GM10248 (cell line): Measurements from ENCODE around the gene CAMTA1.
"Not testable (repeated sequence)": the region's sequence is repeated elsewhere in the genome, so short reads cannot be mapped to it uniquely, and the experiment has no call there.

Experiments used
- CTCF ChIA-PET: fragments of 300-600 bp; sonication (Branson Sonifier 250); formaldehyde crosslinking; extraction: SDS; loops from one replicate; lab custom pipeline; 2021; ENCODE audit warnings: antibody characterized with exemption; lab: Yijun Ruan, JAX
- POLR2A ChIA-PET: fragments of 350-650 bp; sonication (Branson Sonifier 250); formaldehyde crosslinking; extraction: SDS; loops from one replicate; lab custom pipeline; 2020; ENCODE audit warnings: antibody characterized with exemption; lab: Yijun Ruan, JAX
- DNase-seq: peaks from one replicate; pipeline ENCODE4 v3.0.0; 2012; ENCODE audit errors: extremely low spot score
- TF ChIP-seq, protein P1 (sequence below): IDR thresholded peaks from 2 replicates; pipeline ENCODE4 v1.5.1; 2012; ENCODE audit warnings: mild to moderate bottlenecking, low read depth; ENCODE audit errors: extremely low read depth, missing control alignments, control extremely low read depth

CAMTA1 gene

DNA sequence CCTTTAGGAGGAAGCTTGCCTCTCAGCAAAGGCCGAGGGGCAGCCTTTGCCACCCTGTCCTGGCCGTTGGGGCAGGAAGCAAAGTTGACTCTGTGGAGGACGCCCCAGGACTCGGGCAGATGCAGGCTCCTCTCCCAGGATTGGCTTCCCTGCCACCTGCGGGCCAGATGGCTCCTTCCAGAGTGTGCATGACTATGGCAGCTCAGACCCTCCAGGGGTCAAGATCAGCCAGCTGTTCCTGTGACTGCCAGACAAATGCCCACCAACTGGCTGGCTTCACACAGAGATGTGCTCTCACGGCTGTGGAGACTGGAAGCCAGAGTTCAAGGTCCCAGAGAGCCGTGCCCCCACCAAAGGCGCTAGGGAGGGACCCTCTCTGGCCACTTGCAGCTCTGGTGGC lies 898.9 kb downstream of the CAMTA1 start:
- ChIA-PET POLR2A (no interaction called here), CTCF (interaction anchor here (1.1 to 8.0 kb wide), 3 partner anchors 10 to 30 kb away, joined by 3 to 92 read pairs (median 4); no protein-coding TSS in a partner anchor)
- TF ChIP-seq, protein P1, sequence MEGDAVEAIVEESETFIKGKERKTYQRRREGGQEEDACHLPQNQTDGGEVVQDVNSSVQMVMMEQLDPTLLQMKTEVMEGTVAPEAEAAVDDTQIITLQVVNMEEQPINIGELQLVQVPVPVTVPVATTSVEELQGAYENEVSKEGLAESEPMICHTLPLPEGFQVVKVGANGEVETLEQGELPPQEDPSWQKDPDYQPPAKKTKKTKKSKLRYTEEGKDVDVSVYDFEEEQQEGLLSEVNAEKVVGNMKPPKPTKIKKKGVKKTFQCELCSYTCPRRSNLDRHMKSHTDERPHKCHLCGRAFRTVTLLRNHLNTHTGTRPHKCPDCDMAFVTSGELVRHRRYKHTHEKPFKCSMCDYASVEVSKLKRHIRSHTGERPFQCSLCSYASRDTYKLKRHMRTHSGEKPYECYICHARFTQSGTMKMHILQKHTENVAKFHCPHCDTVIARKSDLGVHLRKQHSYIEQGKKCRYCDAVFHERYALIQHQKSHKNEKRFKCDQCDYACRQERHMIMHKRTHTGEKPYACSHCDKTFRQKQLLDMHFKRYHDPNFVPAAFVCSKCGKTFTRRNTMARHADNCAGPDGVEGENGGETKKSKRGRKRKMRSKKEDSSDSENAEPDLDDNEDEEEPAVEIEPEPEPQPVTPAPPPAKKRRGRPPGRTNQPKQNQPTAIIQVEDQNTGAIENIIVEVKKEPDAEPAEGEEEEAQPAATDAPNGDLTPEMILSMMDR = no peak
- DNase-seq = no peak

DNA sequence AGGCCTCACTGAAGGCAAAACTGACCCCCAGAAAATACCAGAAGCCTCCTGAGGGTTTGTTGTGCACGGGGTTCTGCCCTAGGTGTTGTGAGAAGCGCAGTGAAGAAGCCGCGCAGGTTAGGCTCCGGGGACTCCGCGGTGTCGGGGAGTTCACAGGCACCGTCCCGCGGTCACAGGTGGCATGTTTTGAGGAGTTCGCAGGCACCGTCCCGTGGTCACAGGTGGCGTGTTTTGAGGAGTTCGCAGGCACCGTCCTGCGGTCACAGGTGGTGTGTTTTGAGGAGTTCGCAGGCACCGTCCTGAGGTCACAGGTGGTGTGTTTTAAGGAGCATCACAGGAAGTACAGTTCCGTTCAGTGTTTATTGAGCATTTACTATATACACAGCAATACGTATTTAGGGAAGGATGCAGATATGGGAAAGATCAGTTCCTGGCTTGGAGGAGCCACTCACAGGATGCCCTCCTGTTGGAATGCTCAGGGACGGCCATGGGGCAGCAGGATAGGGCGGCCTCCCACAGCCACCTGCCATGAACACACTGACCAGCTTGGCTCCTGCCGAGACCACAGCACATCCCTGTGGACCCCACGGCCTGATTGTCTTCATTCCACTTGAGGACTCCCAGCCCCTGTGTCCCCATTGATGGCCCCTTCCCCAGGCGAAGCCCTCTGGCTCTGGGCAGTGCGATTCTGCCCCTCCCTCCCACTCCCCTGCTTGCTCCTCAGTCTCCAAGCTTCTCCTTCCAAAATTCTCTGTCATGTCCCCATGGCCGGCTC lies 899.8 kb downstream of the CAMTA1 start:
- no peak for DNase-seq
- POLR2A ChIA-PET = no interaction called here
- CTCF ChIA-PET = interaction anchor here (1.7 to 8.0 kb wide), 2 partner anchors 9 to 18 kb away, joined by 4 to 92 read pairs; no protein-coding TSS in a partner anchor
- TF ChIP-seq, protein P1 = no peak

DNA sequence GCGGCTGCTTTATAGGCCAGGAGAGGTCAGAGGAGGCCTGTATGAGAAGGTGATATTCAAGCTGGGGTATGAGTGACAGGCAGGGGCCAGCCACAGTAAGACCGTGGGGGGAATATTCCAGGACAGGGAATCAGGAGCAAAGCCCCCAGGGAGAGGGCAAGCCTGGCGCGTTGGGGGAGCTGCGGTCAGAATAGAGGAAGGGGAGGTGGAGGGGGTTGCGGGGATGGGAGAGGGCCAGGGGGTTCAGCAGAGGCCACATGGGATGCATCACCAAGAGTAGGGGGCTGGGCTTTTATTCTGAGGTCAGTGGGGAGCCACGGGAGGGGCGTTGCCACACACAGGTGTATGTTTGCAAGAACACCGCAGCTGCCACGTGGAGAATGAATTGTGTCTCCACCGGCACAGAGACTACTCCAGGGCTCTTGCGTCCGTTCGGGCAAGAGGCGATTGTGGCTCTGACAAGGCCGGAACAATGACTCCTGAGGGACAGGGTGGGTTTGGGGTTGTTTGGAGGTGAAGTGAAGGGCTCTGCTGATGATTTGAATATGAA lies 901.1 kb downstream of the CAMTA1 start:
- TF ChIP-seq, protein P1 = no peak
- ChIA-PET POLR2A (no interaction called here), CTCF (interaction anchor here (1.7 to 3.0 kb wide), 2 partner anchors 18 kb away, joined by 4 to 18 read pairs; no protein-coding TSS in a partner anchor)
- DNase-seq = no peak

DNA sequence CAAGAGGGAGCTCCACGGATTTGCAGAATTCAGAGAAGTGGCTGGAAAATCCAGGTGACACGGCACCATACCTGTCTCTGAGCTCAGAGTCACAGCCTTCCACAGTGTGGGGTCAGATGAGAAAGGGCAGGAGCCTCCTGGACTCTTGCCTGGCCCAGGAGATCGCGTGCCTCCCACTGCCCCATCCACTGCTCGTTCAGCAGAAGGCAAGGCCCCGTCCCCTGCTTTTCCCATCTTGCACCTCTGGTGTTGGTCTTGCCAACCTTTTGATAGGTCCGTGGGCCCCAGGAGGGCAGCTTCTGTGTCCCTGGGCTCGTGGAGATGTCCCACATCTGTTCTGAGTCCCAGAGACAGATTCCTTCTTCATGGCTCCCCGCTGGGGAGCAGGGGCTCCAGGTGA lies 902.2 kb downstream of the CAMTA1 start:
- DNase-seq = no peak
- ChIA-PET POLR2A (no interaction called here), CTCF (interaction anchor here (0.8 to 3.0 kb wide), 3 partner anchors 11 to 19 kb away, joined by 3 to 18 read pairs (median 4); no protein-coding TSS in a partner anchor)
- TF ChIP-seq, protein P1 = no peak

DNA sequence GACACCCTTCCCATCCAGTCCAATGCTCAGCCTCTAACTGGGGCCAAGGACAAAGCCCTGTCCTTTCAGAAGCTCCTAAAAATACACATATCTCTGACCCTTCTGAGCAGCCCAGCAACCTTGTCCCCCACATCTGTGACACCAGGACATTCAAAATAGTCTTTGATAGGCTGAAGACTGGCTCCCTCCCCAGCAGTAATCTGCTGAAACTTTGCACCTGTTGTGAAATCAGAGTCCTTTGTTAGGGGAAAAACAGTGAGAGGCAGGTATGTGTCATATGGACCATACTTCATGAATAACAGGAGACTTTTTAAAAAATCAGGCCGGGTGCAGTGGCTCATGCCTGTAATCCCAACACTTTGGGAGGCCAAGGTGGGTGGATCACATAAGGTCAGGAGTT lies 903.4 kb downstream of the CAMTA1 start:
- POLR2A ChIA-PET = no interaction called here
- no peak for DNase-seq
- CTCF ChIA-PET = interaction anchor here (2.1 to 3.0 kb wide), 2 partner anchors 20 to 64 kb away, joined by 7 to 18 read pairs; no protein-coding TSS in a partner anchor
- TF ChIP-seq, protein P1 = no peak

DNA sequence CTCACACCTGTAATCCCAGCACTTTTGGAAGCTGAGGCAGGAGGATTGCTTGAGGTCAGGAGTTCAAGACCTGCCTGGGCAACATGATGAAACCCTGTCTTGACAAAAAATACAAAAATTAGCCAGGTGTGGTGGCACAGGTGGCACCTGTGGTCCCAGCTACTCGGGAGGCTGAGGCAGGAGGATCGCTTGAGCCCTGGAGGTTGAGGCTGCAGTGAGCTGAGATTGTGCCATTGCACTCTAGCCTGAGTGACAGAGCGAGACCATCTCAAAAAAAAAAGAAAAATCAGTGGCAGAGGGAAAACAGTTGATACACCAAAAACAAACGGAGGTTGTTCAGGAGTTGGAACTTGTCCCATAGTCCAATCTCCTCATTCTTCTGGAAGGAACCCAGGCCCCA lies 904.1 kb downstream of the CAMTA1 start:
- POLR2A ChIA-PET = not testable (repeated sequence)
- CTCF ChIA-PET = interaction anchor here (1.1 to 2.1 kb wide), 2 partner anchors 20 to 63 kb away, joined by 4 to 7 read pairs; no protein-coding TSS in a partner anchor

More for the DNA sequence above, 904.1 kb downstream of the CAMTA1 start:
- DNase-seq = not testable (repeated sequence)
